Measurements from ENCODE around the gene DIDO1.

Gene DIDO1

GRCh38 chr20:62841705-62842212 is 84.5 kb downstream of the DIDO1 start:
- TF ChIP-seq CTCF (IDR thresholded peaks at IDR 0.05; ENCODE audit: low read depth, low read length, missing control alignments), result no peak
- DNase-seq (ENCODE audit: low read depth), result no peak
- no peak overlapping the region for H3K4me3 ChIP-seq (ENCODE audit: low read depth, low read length)

- no peak for TF ChIP-seq CTCF (IDR thresholded peaks at IDR 0.05; ENCODE audit: low read depth, low read length, missing control alignments)
- no peak overlapping the region for H3K4me3 ChIP-seq (ENCODE audit: low read depth, low read length)
- DNase-seq (ENCODE audit: low read depth), result no peak
Measured at GRCh38 chr20:62840244-62841197, 85.8 kb downstream of the DIDO1 start.

GRCh38 chr20:62839816-62840215 is 86.5 kb downstream of the DIDO1 start:
- TF ChIP-seq CTCF (IDR thresholded peaks at IDR 0.05; ENCODE audit: low read depth, low read length, missing control alignments), result no peak
- DNase-seq (ENCODE audit: low read depth), result no peak
- H3K4me3 ChIP-seq (ENCODE audit: low read depth, low read length), result no peak overlapping the region

- DNase-seq (ENCODE audit: low read depth), result no peak
- no peak overlapping the region for H3K4me3 ChIP-seq (ENCODE audit: low read depth, low read length)
- TF ChIP-seq CTCF (IDR thresholded peaks at IDR 0.05; ENCODE audit: low read depth, low read length, missing control alignments), result no peak
Measured at GRCh38 chr20:62839261-62839660, 87.0 kb downstream of the DIDO1 start.

GRCh38 chr20:62838128-62838891 is 88.0 kb downstream of the DIDO1 start:
- peak; percentile 24 for DNase-seq (ENCODE audit: low read depth)
- no peak overlapping the region for H3K4me3 ChIP-seq (ENCODE audit: low read depth, low read length)
- no peak for TF ChIP-seq CTCF (IDR thresholded peaks at IDR 0.05; ENCODE audit: low read depth, low read length, missing control alignments)

- no peak for DNase-seq (ENCODE audit: low read depth)
- H3K4me3 ChIP-seq (ENCODE audit: low read depth, low read length), result no peak overlapping the region
- TF ChIP-seq CTCF (IDR thresholded peaks at IDR 0.05; ENCODE audit: low read depth, low read length, missing control alignments), result no peak
Measured at GRCh38 chr20:62837790-62838127, 88.5 kb downstream of the DIDO1 start.
